Activated CD8-positive, alpha-beta memory T cell treated with anti-CD3 and anti-CD28 coated beads, Interleukin-2, amount 50 U/mL, for 24 hours (primary cell): ENCODE measurements around the gene TRIM45.
"Not testable (repeated sequence)": the region's sequence is repeated elsewhere in the genome, so short reads cannot be mapped to it uniquely, and the experiment has no call there.

Source experiments
- DNase-seq: peaks from one replicate; pipeline ENCODE4 v3.0.0-alpha.2; 2020; ENCODE audit errors: extremely low read depth

Gene TRIM45, protein sequence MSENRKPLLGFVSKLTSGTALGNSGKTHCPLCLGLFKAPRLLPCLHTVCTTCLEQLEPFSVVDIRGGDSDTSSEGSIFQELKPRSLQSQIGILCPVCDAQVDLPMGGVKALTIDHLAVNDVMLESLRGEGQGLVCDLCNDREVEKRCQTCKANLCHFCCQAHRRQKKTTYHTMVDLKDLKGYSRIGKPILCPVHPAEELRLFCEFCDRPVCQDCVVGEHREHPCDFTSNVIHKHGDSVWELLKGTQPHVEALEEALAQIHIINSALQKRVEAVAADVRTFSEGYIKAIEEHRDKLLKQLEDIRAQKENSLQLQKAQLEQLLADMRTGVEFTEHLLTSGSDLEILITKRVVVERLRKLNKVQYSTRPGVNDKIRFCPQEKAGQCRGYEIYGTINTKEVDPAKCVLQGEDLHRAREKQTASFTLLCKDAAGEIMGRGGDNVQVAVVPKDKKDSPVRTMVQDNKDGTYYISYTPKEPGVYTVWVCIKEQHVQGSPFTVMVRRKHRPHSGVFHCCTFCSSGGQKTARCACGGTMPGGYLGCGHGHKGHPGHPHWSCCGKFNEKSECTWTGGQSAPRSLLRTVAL

DNA sequence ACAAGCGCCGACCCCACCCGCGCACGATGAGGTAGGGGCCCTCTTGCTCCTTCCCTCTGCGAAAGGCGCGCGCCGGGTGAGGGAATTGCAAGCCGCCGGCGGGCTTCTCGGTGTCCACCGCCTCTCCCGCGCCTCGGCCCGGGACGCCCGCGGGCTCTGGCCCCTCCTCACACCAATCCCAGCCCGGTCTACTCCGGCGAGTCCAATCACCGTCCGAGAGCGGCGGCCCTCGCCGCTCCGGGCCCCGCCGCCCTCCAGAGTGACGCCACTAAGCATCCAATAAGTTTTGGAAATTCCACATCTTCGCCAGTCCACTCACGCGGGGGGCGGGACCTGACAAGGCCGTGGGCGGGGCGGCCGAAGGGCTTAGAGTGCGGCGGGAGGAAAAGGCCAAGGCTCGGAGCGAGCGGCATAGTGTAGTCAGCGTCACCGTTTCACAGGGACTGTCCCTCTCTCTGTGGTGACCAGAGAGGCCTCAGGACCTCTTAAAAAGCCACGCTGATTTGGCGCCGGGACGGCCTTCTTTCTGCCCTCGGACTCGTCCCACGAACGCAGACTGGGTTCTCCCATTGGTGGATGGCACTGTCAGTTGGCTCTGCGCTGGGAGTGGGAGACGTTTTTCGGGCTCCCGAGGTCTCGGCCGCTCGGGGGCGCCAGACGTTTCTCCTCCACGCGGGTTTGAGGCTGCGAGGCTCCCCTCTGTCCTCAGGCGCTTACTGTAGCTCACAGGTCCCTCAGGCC, at the start of gene TRIM45:
Gene TRIM45 (minus strand): TSS at position 161 of the 741 bp plus-strand sequence. CDS start 548 bp downstream, outside the sequence.
- peak; percentile 58 for DNase-seq

DNA sequence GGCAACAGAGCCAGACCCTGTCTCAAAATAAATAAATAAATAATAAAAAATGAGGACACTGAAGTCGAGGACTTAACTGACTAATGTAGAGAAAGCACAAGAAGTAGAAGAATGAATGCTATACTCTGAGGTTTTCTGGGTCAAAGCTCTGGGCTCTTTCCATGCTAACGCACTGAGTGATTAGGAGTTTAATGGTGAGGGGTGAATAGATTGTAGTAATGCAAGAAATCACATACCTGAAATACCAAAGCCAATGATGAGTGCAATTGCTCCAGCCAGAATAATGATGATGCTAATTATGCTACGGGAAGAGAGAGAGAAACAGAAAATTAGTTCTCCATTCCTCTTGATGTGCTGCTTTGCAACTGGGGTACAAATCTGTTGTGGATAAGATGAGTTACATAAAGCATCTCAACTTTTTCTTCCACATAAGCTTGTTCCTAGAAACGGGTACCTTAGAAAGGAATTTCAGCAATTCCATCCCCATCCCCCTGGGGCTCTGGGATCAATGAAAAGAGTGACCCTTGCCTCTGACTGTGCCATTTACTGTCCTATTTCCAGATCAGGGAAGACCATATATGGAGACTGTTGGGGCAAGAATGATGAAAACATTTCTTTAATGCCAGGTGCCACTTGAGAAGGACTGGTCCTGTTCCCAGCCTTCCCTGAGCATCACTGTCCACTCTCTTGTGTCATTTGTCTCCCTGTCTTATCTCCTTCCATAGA, 48.5 kb upstream of the TRIM45 start:
- no peak for DNase-seq

DNA sequence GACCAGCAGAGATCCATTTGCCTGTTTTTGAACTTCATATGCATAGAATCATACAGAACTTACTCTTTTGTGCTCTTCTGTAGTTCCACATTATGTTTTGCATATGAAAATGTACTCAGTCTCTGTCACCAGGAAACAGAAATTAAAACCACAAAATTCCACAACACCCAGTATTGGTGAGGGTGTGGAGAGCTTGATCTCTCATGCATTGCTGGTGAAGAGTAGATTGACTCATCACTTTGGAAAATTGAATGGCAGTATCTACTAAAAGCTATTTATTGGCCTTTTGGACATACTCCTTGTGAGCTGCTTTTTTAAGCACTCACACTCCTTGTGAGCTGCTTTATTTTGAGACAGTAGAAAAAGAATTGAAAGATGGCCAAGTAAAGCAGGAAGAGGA, 45.9 kb upstream of the TRIM45 start:
- DNase-seq, result no peak

DNA sequence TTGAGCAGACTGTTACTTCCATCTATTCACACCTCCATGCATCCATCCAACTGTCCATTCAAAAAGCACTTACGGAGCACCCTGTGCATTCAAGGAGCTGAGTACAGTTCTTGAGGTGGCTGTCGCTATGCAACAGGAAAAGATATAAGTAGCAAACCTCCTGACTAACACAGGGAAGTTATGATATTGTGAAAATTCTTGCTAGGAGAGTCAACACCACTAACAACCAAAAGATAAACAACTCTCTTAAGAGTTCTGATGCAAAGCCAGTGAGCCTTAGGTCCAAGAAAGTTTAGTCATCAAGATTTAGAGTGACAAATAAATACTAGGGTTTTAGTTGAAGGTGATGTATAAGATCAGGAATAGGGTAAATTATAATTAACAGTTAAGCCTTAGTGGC, 44.5 kb upstream of the TRIM45 start:
- DNase-seq, result no peak

DNA sequence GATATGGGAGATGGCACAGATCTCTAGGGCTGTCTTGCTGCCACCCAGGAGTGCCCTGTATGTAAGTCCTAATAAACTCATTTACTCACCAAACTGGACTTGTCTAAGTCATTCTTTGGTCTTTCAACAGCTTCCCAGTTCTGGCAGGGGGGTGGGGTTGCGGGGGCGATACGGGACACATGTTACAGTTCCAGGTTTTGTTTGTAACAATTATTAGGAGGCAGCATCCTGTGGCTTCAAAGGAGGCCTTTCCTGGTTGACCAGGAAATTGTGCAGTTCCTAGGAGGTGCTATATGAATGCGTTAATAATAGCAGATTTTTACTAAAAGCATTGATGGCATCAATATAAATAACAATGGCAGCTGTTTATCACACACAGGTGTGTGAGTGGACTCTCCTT, 42.7 kb upstream of the TRIM45 start:
- no peak for DNase-seq

DNA sequence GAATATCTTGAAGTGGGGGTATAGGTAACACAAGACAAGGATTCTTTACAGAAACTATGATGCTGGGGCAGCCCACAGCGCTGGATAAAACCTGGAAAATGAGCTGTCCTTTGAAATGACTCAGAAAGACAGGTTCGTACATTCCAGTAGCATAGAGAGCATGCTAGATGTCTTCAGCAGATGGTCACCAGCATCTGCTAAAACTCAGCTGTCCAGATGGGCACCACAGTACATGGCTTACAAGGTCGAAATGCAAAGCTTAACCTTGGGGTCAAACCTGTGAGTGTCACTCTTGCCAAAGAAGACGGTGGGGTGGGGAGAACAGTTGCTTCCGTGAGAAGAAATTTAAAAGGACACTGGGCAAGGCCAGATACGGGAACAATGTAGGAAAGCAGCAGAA, 41.3 kb upstream of the TRIM45 start:
- DNase-seq, result no peak

DNA sequence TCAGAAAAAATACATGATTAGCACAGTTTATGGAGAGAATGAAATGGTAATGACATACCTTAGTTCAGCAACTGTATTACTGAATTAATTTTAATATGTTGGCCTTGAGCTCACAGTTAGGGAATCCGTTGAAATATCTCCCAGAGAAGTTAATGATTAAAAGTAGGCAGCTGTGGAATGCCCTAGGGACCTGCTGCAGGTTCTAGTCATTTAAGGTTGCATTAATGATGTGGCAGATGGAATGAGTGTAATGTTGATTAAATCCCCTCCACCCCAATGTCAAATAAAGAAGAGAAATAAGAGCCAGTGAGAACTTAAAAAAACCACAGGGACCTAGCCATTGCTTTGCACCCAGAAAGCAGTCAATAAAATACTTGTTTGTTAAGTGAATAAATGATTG, 40.3 kb upstream of the TRIM45 start:
- DNase-seq, result no peak

DNA sequence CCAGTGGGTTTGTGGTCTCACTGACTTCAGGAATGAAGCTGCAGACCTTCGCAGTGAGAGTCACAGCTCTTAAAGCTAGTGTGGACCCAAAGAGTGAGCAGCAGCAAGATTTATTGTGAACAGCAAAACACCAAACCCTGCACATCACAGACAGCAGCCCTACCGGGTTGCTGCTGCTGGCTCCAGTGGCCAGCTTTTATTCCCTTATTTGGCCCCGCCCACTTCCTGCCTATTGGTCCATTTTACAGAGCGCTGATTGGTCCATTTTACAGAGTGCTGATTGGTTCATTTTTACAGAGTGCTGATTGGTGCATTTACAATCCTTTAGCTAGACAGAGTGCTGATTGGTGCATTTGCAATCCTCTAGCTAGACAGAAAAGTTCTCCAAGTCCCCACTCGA, 29.8 kb upstream of the TRIM45 start:
- not testable (repeated sequence) for DNase-seq

DNA sequence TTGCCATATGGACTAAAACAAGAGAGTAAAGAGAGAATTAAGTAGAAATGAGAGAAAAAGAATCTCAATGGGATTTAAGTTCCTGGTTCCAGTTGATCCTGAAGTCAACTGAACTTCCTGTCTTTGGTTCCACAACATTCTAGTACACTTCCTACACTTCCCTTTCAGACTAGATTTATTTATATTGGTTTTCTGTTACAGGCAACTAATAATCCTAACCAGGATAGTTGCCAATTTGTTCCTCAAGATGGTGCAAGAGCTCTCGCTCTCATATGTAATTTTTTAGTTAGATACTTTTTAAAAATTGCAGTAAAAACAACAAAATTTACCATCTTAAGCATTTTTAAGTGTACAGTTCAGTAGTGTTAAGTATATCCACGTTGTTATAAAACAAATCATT, 28.8 kb upstream of the TRIM45 start:
- DNase-seq, result no peak

DNA sequence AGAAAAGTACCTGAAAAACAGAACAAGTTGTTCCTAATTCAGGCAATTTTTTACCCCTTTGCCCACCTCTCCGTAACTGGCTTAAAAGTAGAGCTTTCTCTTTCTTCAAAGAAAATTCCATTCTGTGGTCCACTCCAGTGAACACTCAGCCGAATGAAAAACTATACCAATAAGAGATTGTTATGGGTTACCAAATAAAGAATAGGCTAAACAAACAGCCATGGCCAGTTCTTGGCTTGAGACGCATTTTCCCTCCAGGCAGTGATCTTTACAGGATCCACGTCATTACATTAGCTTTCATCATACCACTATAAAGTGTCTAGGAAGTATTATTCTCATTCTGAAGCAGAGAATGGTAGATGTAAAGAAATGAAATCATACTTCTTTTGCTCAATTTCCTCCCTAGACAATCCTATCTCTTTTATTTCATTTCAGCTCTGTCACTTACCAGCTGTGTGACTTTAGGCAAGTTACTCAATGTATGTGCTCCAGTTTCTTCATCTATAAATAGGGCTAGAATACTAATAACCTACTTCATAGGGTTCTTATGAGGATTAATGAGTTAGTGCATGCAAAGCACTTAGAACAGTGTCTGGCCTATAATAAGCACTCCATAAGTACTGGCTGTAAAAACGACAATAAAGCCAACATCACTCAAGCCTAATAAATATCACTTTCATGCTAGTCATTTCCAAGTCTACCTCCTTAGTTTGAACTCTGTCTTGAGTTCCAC, 26.5 kb upstream of the TRIM45 start:
- DNase-seq, result no peak

DNA sequence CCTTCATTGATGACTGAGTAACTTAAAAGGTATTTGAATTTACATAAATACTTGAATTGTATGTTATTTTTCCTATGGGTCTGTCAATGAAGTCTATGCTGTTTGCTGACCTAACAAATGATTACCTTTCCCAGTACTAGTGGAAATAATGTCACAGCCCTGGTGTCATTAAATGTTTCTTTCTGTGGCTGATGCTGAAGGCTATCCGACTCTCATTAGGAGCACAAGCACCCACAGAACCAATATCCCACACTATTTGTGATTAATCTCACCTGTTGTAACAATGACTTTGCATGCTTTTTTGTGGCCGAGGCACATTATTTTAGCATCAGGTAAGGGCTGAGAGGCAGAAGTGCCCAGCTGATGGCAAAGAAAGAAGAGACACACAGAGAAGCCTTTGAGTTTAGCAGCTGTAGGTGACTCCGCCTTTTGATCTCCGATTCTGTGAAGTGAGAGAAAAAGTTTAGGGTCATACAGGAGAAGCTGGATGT, 25.8 kb upstream of the TRIM45 start:
- no peak for DNase-seq

DNA sequence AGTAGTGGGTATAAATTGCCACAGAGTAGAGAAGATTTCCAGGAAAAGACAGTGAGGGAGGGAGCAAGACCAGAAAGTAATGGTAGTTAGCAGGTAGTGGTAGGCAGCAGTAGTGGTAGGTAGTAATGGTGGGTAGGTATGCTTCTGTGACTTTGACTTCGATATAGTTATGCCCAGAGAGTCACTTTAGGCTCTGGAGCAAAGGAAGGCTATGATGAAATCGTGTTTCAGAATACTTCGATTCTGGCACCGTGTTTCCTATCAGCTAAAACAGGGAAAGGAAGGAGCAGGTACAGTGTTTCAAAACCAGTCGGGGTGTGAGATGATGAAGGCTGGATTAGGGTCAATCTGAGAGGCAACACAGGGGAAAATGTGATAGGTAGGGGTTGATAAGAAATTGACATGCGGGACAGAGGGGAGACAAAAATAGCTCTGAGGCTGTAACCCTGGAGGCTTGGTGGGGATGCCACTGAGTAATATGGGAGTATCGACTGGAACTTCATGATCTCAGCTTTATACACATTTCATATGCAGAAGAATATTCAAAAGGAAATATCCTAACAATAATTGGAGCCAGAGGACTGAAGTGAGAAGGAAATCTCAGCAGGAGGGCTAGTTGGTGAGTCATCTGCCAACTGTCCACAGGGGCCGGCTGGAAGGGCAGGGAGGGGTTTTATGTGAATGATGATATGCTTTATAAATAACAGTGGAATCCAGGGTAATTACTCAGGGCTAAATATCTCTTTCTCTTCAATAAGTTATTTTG, 25.2 kb upstream of the TRIM45 start:
- no peak for DNase-seq

DNA sequence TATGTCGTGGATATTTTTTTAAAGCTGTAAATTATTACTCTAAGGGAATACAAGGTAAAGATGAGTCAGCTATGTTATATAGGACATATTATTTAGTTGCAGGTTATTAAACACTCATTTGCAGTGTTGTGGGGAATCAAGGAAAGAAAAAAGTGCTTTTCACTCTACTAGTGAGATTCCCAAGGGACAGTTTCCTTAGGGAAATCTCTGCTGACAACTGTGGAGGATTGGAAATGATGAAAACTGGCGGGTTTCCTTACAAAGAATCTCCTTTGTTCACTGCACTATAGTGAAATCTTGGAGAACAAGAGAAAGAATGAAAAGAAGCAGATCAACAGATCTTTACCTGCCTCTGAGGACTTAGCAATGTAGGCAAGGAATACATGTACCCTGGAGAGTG, 24.5 kb upstream of the TRIM45 start:
- no peak for DNase-seq

DNA sequence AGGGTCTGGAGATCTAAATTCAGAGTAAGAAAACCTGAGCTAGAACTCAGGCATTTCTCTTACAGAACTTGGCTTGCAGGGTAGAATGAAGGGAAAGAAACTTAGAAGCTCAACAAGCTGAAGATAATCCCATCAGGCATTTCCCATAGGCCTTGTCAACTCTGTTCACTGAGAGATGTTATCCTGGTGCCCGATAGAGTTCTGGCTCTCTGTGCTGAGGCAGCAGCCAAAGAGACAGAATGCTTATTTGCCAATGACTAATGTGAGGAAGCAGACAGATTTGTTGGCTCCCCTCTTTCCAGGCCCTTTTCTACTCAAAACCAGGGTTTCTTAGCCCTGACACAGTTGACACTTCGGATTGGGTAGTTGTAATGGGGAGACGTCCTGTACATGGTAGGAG, 22.3 kb upstream of the TRIM45 start:
- no peak for DNase-seq

DNA sequence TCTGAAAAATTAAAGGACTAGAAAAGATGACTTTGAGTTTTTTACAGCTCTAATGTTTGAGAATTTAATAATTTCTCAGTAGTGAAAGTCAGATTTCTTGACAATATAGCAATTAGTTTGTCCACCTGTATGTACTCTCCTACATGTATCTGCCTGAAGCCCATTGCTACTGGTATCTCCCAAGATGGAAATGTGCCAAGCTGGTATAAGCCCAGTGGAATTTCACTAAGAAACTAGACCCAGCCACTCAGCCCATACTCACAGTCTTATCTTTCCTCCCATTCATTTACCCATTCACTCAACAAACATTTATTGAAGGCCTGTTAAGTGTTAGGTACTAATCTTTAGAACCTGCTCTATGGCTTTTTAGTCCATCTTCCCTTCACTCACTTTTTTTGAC, 21.6 kb upstream of the TRIM45 start:
- no peak for DNase-seq

DNA sequence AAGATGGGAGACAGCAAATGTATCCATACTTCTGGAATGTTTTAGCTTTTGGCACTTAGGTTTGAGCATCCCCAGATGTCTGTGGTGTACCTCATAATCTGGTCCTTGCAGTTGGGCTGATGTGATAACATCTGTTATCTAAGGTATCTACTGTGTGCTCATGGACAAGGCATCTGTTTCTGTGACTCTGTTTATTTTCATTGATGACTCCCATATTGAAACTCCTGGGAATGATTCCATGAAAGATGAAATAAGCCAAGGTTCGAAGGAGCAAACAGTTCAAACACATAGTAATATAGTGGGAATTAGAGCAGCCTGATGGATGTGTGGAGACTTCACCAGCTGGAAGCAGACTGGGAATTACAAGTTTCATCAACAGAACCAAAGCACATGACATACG, 20.7 kb upstream of the TRIM45 start:
- DNase-seq, result no peak

DNA sequence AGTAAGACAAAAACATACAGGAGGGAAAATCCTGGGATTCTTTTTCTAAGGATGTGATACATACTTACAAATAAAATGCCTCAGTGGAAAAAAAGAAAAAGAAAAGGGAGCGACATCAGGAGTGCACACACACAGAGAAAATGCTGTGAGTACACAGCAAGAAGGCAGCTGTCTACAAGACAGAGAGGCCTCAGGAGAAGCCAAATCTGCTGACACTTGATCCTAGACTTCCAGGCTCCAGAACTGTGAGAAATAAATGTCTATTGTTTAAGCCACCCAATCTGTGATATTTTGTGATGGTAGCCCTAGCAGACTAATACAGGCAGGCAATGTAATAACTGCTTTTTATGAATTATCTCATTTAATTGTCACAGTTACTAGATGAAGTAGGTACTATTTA, 17.0 kb upstream of the TRIM45 start:
- DNase-seq, result no peak

DNA sequence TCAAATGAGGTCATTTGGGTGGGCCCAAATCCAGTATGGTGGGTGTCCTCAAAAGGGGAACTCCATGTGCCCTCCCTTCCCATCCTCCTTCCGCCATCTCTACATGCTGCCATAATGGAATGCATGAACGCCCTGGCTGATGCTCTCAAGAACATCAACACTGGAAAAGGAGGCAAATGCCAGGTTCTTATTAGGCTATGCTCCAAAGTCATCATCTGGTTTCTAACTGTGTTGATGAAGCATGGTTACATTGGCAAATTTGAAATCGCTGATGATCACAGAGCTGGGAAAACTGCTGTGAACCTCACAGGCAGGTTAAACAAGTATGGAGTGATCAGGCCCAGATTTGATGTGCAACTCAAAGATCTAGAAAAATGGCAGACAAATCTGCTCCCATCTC, 16.6 kb upstream of the TRIM45 start:
- no peak for DNase-seq

DNA sequence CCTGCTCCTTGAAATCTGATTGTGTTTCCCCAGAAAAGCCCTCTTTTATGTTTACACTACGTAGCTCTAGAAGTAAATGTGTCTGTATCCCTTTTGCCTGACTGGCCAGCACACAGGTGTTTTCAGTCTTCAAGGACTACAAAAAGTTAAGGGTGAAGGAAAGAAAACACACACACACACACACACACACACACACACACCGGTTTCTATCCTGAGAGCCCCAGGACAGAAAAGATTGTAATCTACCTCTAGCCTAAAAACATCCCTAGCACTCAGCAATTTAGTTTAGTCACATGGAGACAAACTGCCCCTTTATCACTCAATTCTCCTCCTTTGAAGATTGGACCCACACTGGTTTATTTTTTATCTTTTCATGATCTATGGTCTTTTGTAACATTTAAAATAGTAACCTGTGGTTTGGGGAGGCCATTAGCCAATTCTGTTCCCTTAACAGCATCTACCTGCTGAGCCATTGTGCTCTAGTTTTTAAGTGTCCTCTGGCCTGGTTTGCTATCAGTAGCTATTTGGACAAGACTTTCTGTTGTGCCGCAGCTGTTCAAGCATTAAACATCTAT, 15.8 kb upstream of the TRIM45 start:
- DNase-seq, result no peak

DNA sequence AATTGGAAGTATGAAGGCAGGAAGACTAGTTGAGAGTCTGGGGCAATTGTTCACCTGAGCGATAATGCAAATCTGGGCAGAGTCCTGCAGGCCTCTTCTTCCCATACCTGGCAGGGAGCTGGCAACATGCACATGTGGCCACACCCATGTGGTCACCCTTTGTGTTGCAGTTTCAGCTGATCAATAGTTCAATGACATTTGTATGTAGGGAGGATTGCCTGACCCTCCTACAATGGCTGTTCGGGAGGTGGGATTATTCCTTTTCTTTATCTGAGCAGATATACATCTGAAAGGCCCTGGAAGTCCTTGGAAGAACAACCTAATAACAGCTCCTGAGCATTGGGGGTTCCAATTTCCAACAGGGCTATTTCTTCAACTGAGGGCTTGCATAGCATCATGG, 15.2 kb upstream of the TRIM45 start:
- no peak for DNase-seq
